Gastrocnemius medialis (tissue), 4 donors: ENCODE data around the gene NRTN. TPM values are rescaled to one million over a fixed set of nuclear protein-coding genes. Genes with fewer than 3 reads are reported as not detected.
"Not testable (repeated sequence)": the region's sequence is repeated elsewhere in the genome, so short reads cannot be mapped to it uniquely, and the experiment has no call there.

Experiments
- ATAC-seq, 2 donors: fragments of 150-250 bp; one replicate each; pipeline ENCODE4 v1.9.1; 2016
- DNase-seq, 2 donors: peaks; one replicate each; pipeline ENCODE4 v3.0.0-alpha.2; 2019
- H3K27ac ChIP-seq, 4 donors: fragments of 200-600 bp; sonication (generic); 1 replicate in 1 of 4; 2 replicates in 3 of 4; pipeline ENCODE4 v1.5.1; 2016 to 2018; ENCODE audit warnings: mild to moderate bottlenecking in 2 of 4, moderate library complexity in 1 of 4
- H3K27me3 ChIP-seq, 3 donors: fragments of 200-600 bp; sonication (generic) in 2 of 3; 1 replicate in 1 of 3; 2 replicates in 2 of 3; pipeline versions ENCODE4 v1.5.1 to v1.6.0; 2016 to 2019; ENCODE audit warnings: mild to moderate bottlenecking in 1 of 3, moderate library complexity in 1 of 3
- H3K36me3 ChIP-seq, 2 donors: fragments of 200-600 bp; sonication (generic) in 1 of 2; one replicate each; pipeline ENCODE4 v1.5.1; 2017 to 2018
- H3K4me1 ChIP-seq, 2 donors: fragments of 200-600 bp; sonication (generic) in 1 of 2; one replicate each; pipeline ENCODE4 v1.5.1; 2016 to 2017; ENCODE audit warnings: mild to moderate bottlenecking in 2 of 2
- H3K4me3 ChIP-seq, 4 donors: fragments of 200-600 bp; sonication (generic) in 3 of 4; 1 replicate in 1 of 4; 2 replicates in 3 of 4; pipeline ENCODE4 v1.5.1; 2016 to 2019; ENCODE audit warnings: mild to moderate bottlenecking in 2 of 4
- H3K9me3 ChIP-seq, 3 donors: fragments of 200-600 bp; sonication (generic) in 2 of 3; 1 replicate in 1 of 3; 2 replicates in 2 of 3; pipeline ENCODE4 v1.5.1; 2016 to 2019
- CTCF ChIP-seq, 5 experiments: fragments of 450-650 bp in 3 of 5; fragments of 200-600 bp in 2 of 5; sonication (generic) in 2 of 5; IDR thresholded peaks in 4 of 5; conservative IDR thresholded peaks in 1 of 5; 1 replicate in 4 of 5; 2 replicates in 1 of 5; pipeline ENCODE4 v1.5.1; 2016 to 2019; ENCODE audit warnings: antibody characterized with exemption in 5 of 5, mild to moderate bottlenecking in 3 of 5, moderate library complexity in 3 of 5
- POLR2A ChIP-seq, 2 donors: fragments of 450-650 bp; IDR thresholded peaks; one replicate each; pipeline ENCODE4 v1.6.1; 2017; ENCODE audit warnings: antibody characterized with exemption in 2 of 2, mild to moderate bottlenecking in 2 of 2, moderate library complexity in 2 of 2
- in situ Hi-C, 4 donors: fragments of 200-750 bp; cut with MboI; loops; one replicate each; pipeline versions ENCODE4 v1.15.0 to v1.8.0; 2017; ENCODE audit warnings: low sequenced_read_pairs in 4 of 4
- intact Hi-C: fragments of 100-400 bp; cut with DNase I; formaldehyde crosslinking; loops from one replicate; pipeline ENCODE4 v1.15.1; 2023; ENCODE audit warnings: low total_unique reads
- total RNA-seq, 4 donors: library from RNA; depleted of rRNA; stranded (reverse); fragments of >200 nt; gene quantifications; one replicate each; pipeline versions ENCODE4 v1.1.0 to v1.2.3, GENCODE V29; 2016

The NRTN gene
- total RNA-seq, 4 donors from 2014 or later = not detected

DNA sequence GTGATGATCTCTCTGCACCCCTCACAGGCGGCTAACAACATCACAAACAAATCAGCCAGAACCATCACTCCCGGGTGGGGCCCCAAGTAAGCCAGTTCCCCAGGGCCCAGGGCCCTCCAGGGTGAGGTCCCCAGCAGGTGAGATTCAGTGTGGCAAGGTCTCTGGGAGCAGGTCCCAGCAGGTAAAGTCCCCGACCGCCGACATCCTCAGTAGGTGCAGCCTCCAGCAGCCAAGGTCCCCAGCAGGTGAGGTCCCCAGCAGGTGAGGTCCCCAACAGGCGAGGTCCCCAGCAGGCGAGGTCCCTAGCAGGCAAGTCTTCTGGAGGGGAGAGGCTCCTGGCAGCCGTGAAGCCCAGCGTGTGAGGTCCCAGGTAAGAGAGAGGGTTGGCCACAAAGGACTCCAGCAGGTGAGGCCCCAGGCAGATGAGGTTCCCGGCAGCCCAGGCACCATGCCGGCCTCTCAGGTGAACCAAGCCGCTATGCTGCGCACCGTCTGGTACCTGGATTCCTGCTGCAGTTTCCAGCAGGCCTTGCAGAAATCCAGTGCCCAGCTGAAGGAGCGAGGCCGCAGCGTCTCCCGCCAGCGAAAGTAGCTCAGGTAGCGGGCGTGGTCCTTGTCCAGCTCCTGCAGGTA lies 38.5 kb downstream of the NRTN start:
- no peak for TF ChIP-seq POLR2A (IDR thresholded peaks at IDR 0.05)
- no peak for TF ChIP-seq CTCF (IDR thresholded peaks at IDR 0.05 in 4 of 5, conservative IDR thresholded peaks at IDR 0.05 in 1 of 5)
- in situ Hi-C loops = no loop called here
- DNase-seq = no peak
- intact Hi-C loops = no loop called here
- H3K27me3 ChIP-seq = peaks cover 0 to 5% (median 3%) of the 10 kb centered on the region in 3 donors
- H3K27ac ChIP-seq = no peak overlapping the region
- no peaks in the 10 kb centered on the region for H3K36me3 ChIP-seq
- H3K9me3 ChIP-seq = no peaks in the 10 kb centered on the region
- no peaks in the 10 kb centered on the region for H3K4me1 ChIP-seq
- H3K4me3 ChIP-seq = no peak overlapping the region
- no peak for ATAC-seq

- Histone ChIP-seq H3K27ac (no peak overlapping the region), H3K27me3 (peaks cover 0 to 3% (median 2%) of the 10 kb centered on the region in 3 donors), H3K36me3 (no peaks in the 10 kb centered on the region), H3K9me3 (no peaks in the 10 kb centered on the region), H3K4me3 (no peak overlapping the region), H3K4me1 (no peaks in the 10 kb centered on the region)
- in situ Hi-C loops (no loop called here), intact Hi-C loops (no loop called here)
- TF ChIP-seq CTCF (IDR thresholded peaks at IDR 0.05 in 4 of 5, conservative IDR thresholded peaks at IDR 0.05 in 1 of 5) (no peak), POLR2A (IDR thresholded peaks at IDR 0.05) (no peak)
- no peak for ATAC-seq
- no peak for DNase-seq
Observed at GRCh38 chr19:5844456-5845433, 39.9 kb downstream of the NRTN start.

DNA sequence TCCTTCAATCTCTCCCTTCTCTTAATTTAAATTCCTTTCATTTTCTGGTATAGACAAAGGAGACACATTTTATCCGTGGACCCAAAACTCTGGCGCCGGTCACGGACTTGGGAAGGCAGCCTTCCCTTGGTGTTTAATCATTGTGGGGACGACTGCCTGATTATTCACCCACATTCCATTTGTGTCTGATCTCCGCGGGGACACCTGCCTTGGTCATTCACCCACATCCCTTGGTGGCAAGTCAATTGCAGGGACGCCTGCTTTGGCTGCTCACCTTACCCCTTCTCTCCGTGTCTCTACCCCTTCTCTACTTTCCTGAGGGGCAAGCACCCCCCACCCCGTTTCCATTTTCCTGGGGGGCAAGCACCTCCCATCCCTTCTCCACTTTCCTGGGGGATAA lies 43.0 kb downstream of the NRTN start:
- in situ Hi-C loops, H3K36me3 ChIP-seq, H3K27me3 ChIP-seq, intact Hi-C loops, H3K27ac ChIP-seq, ATAC-seq, DNase-seq, H3K9me3 ChIP-seq, H3K4me3 ChIP-seq, H3K4me1 ChIP-seq: not testable (repeated sequence)

- H3K36me3 ChIP-seq, in situ Hi-C loops, intact Hi-C loops: not testable (repeated sequence)
Observed at GRCh38 chr19:5848621-5849020, 43.8 kb downstream of the NRTN start.

GRCh38 chr19:5850189-5850588 lies 45.3 kb downstream of the NRTN start:
- H3K4me3 ChIP-seq = no peak overlapping the region
- no peak for DNase-seq
- no peak overlapping the region for H3K27ac ChIP-seq
- no peaks in the 10 kb centered on the region for H3K36me3 ChIP-seq
- H3K4me1 ChIP-seq = no peaks in the 10 kb centered on the region
- TF ChIP-seq POLR2A (IDR thresholded peaks at IDR 0.05) (no peak), CTCF (IDR thresholded peaks at IDR 0.05 in 4 of 5, conservative IDR thresholded peaks at IDR 0.05 in 1 of 5) (no peak)
- no peaks in the 10 kb centered on the region for H3K9me3 ChIP-seq
- in situ Hi-C loops (no loop called here), intact Hi-C loops (no loop called here)
- H3K27me3 ChIP-seq = peaks cover 0 to 4% (median 3%) of the 10 kb centered on the region in 3 donors
- no peak for ATAC-seq

More at GRCh38 chr19:5848621-5849020, 43.8 kb downstream of the NRTN start:
- H3K4me3 ChIP-seq, H3K4me1 ChIP-seq, H3K27ac ChIP-seq, H3K27me3 ChIP-seq, ATAC-seq, DNase-seq, H3K9me3 ChIP-seq: not testable (repeated sequence)
